Gastrocnemius medialis (tissue), 4 donors: Measurements from ENCODE around the gene IFT81.

Experiments used
- POLR2A ChIP-seq, 2 donors: fragments of 450-650 bp; IDR thresholded peaks; one replicate each; pipeline ENCODE4 v1.6.1; 2017; ENCODE audit warnings: antibody characterized with exemption in 2 of 2, mild to moderate bottlenecking in 2 of 2, moderate library complexity in 2 of 2
- TF ChIP-seq, protein P1 (sequence below), 5 experiments: fragments of 450-650 bp in 3 of 5; fragments of 200-600 bp in 2 of 5; sonication (generic) in 2 of 5; IDR thresholded peaks in 4 of 5; conservative IDR thresholded peaks in 1 of 5; 1 replicate in 4 of 5; 2 replicates in 1 of 5; pipeline ENCODE4 v1.5.1; 2016 to 2019; ENCODE audit warnings: antibody characterized with exemption in 5 of 5, mild to moderate bottlenecking in 3 of 5, moderate library complexity in 3 of 5

GRCh38 chr12:110235383-110235782 is 111.2 kb downstream of the IFT81 start:
- TF ChIP-seq, protein P1, sequence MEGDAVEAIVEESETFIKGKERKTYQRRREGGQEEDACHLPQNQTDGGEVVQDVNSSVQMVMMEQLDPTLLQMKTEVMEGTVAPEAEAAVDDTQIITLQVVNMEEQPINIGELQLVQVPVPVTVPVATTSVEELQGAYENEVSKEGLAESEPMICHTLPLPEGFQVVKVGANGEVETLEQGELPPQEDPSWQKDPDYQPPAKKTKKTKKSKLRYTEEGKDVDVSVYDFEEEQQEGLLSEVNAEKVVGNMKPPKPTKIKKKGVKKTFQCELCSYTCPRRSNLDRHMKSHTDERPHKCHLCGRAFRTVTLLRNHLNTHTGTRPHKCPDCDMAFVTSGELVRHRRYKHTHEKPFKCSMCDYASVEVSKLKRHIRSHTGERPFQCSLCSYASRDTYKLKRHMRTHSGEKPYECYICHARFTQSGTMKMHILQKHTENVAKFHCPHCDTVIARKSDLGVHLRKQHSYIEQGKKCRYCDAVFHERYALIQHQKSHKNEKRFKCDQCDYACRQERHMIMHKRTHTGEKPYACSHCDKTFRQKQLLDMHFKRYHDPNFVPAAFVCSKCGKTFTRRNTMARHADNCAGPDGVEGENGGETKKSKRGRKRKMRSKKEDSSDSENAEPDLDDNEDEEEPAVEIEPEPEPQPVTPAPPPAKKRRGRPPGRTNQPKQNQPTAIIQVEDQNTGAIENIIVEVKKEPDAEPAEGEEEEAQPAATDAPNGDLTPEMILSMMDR (IDR thresholded peaks at IDR 0.05 in 4 of 5, conservative IDR thresholded peaks at IDR 0.05 in 1 of 5): no peak
- TF ChIP-seq POLR2A (IDR thresholded peaks at IDR 0.05): no peak
